Stimulated activated CD8-positive, alpha-beta memory T cell treated with anti-CD3 and anti-CD28 coated beads, Interleukin-15, amount 100 ng/mL, for 24 hours (primary cell): Measurements from ENCODE around the gene PRR15.

ENCODE experiments used
- DNase-seq: peaks from one replicate; pipeline ENCODE4 v3.0.0-alpha.2; 2020; ENCODE audit warnings: low read depth

PRR15 gene

DNA sequence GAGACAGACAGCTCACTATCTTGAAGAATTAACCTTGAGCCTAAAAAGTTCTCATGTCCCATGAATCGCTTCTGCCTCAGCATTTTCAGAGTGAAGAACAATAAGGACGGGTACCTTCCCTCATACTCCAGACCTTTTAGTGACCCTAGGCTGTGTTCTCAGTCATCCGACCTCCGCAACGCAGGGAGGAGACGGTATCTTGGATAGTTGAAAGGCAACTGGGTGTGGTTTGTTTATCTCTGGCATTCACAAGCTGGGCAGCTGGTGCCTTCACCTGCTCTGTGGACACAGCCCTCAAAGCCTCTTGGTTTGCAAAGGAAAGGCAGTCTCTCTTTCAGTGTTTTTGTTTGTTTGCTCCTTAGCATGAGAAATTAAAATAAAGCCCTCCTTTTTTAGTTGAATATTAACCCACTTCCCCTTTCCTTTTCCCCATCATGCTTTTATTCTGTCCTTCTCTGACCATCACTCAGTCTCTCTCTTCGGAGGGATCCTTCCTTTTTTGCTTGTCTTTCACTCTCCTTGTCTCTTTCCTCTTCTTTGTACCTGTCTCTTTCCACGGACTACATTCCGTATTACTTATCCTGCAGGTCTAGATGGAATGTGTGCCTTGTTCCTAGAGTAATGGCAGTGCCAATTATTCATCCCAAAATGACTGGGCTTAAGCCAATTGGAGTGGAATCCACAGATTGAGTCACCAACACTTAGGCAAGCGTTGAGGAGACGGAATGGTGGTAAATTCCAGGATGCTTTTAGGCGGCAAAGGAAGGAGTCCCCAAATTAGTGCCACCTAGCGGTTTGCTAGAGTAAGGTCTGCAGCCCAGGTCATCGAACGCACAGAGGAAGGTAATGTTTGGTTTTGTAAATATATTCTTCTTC, 45.8 kb downstream of the PRR15 start:
- DNase-seq = no peak

DNA sequence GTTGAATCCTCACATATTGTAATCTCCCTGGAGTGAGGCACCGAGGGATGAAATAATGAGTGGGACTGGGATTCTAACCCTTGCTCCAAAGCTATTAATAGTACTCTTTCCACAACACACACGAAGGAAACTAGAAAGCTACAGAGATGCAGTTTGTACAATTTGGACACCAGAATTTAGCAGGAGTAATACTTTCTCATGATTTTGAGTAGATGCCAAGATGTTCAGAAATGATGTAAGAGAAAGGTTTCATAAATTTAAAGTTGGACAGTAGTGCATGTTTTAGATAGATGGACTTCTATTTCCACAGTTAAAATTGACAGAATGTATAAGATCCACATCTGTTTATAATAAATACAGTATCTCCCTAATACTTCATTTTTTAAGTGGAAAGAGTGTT, 46.5 kb downstream of the PRR15 start:
- DNase-seq = no peak

DNA sequence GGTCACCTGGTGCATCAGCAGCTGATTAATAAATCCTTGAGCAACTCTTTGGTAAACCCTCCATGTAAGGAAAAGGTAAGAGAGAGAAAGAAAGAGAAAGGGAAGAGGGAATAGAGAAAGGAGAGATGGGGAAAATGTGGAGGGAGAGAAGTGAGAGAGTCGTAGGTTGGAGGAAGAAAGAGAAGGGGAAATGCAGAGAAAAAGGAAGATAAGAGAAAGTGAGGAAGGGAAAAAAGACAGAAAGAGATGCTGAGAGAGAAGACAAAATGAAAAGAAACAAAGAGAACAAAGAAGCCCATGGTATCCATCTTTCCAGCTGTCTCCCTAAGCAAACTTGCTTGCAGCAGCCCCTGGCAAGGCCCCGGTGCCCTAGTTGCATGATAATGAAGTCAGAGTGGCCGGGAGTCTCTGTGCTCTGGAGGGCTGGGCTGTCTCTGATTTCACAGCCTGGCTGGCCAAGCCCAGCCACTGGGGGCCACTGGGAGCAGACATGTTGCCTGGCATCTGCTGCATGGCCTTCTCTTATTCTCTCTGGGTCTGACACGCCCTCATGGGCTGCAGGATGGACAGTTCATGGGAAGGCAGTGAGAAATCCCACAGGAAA, 48.4 kb downstream of the PRR15 start:
- DNase-seq = no peak

DNA sequence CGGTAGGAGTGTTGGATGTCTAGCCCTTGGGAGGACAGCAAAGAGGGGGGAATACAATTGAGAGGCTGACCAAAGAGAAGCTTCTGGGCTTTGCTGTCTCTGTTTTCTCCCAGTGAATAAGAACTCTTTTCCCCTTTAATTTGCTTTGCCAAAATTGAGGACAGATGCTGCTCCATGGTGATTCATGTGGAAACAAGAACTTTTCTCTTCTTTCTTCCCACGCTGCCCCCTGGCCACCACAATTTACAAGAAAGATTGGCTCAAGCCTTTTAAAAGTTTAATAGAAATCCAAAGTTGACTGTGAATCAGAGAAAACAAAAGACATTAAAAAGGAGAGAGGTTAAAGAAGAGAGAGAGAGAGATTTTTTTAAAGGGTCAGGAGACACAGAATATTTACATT, 49.0 kb downstream of the PRR15 start:
- DNase-seq = no peak

DNA sequence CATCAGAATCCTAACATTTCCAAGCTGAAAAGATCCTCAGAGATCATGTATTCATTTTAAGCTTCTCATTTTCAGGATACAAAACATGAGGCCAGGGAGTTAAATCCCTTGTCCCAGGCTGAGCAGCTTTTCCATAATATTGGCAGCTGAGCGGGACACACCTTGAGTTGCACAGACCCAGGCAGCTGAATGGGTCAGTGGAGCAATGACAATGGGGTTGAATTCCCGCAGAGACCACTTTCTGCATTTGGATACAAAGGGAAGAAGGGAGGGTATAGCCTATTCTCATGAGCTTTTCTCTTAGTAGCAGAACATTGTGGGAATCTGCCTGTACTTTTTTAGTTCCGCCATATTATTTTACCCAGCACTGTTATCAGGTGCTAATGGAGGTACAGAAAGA, 49.5 kb downstream of the PRR15 start:
- DNase-seq = no peak

DNA sequence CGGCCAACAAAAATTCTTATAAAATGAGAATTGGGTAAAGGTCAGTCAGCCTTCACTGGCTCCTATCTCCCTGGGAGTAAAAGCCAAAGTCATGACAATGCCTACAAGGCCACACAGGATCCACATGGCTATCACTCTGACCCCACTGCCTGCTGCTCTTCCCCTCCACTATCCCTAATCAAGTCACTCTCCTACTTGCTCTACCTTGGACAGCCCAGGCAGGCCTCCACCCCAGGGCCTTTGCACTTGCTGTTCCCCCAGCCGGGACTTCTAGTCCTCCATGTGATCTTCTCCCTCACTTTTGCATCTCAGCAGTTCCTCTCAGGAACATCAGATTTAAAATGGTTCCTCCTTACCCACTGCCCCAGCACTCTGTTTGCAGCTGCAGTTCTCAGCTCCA, 50.6 kb downstream of the PRR15 start:
- no peak for DNase-seq
